Fibroblast of peridontal ligament (primary cell): ENCODE data around the gene FCRLA.
A peak's percentile ranks its signal among the peaks of the same experiment; 100 is the strongest.
"Not testable (repeated sequence)": the region's sequence is repeated elsewhere in the genome, so short reads cannot be mapped to it uniquely, and the experiment has no call there.

ENCODE experiments used
- DNase-seq: peaks from one replicate; pipeline ENCODE4 v3.0.0-alpha.2; 2010; ENCODE audit errors: extremely low read depth

Gene FCRLA

DNA sequence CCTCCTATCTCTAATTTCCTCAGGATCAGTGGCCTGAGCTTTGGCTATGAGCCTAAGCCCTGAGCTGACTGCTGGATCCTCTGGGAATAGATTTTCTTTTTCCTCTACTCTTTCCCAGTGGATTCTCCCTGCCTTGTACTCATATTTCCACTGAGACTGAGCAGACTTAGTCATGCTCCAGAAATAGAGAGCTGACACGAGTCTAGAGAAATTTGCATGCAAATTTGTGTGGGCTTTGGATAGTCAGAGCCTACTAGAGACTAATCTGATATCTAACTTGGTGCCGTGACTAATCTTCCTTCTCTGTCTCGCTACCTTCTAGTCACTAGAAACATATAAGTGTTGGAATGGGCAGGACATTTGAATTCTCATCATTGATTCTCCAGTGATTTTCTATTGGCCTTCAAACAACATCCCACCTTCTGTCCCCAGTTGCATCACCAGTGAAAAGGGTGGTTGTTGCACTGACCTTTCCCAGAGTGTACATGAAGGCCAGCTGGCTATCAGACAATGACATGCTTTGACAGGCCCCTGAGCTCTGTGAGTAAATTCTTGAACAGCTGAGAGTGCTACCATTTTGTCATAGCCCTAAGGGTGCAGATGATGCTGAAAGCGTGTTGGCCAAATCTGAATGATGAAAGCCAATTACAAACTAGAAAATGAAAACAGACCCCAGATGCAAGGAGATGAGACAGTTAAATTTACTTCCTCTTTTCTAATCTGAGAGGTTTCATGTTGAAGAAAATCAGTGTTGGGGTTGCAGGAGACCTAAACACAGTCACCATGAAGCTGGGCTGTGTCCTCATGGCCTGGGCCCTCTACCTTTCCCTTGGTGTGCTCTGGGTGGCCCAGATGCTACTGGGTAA lies at the start of gene FCRLA:
Gene FCRLA, plus strand, starts transcription at position 748 of the 866 bp plus-strand sequence. Its CDS starts 36 bp downstream, at position 784.
- peak; percentile 97 for DNase-seq

GRCh38 chr1:161658524-161658923 lies 48.5 kb upstream of the FCRLA start:
- not testable (repeated sequence) for DNase-seq

DNA sequence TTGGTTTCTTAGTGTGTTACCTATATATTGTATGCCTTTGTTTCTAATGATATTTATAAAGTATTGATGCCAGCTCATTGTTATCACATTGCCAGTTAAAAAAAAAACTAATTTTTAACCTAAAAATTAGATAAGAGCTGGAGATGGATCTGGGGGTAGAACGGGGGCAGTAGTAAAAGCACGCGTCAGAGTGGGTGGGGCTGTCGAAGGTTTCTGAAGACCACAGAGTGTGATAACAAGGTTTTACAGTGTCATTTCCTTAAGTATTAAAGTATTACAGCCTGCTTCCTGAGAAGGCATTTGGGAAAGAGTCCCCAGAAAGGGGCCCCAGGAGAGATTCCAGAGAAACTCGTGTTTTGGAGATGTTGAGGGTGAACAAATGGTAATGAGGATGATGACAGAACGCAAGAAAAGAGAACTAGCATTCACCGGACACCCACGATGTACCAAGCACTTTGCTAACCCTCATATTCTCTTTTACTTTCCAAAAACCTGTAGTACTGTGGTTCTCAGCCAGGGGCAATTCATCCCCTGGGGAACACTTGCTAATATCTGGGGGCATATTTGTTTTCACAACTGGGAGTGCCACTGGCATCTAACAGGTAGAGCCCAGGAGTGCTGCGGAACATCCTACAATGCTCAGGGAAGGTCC lies 45.2 kb upstream of the FCRLA start:
- not testable (repeated sequence) for DNase-seq

DNA sequence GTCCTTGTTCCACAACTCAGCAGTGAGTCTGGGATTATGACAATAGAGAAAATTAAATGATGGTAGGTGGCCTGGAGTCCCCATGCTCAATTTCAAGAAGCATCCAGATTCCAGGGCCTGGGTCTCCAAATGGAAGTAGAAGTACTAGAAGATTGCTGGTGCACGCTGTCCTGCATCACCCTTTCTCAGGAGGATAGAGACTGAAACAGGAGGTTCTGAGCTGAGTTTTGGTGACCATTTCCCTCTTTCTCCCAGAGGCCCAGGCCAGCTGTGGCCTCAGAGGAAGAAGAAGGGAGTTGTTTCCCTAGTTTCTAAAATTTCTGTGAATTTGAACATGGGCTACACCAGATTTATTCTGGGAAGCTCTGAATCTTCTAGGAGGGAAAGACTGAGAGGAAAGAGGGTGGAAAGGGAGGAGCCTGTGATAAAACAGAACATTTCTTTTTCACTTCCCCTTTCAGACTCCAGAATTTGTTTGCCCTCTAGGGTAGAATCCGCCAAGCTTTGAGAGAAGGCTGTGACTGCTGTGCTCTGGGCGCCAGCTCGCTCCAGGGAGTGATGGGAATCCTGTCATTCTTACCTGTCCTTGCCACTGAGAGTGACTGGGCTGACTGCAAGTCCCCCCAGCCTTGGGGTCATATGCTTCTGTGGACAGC lies 44.2 kb upstream of the FCRLA start, which contains the start of gene FCGR2B:
Gene FCGR2B, plus strand, starts transcription at position 460 of the 656 bp plus-strand sequence. Its CDS starts 99 bp downstream, at position 559.
- DNase-seq = not testable (repeated sequence)

- not testable (repeated sequence) for DNase-seq
Observed at GRCh38 chr1:161663569-161663968, 43.5 kb upstream of the FCRLA start.

DNA sequence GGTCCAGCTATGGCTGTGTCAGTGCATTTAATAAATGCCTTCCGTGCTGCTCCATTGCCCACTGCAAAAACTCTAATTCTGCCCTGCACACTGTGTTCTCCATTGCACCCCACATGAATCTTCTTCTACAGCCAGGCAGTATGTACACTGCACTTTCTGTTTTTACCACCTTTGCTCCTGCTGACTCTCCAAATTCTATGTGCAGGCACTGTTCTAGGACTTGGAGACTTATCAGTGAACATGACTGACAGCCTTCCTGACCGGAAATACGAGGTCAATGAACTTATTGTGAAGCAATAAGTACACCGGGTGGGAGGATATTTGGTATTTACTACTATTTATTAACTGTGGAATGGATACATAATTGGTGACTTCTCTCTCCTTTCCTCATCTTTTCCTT lies 42.3 kb upstream of the FCRLA start:
- not testable (repeated sequence) for DNase-seq

GRCh38 chr1:161671045-161672020 lies 35.7 kb upstream of the FCRLA start:
- DNase-seq = peak; percentile 17

GRCh38 chr1:161673437-161673836 lies 33.6 kb upstream of the FCRLA start:
- not testable (repeated sequence) for DNase-seq

GRCh38 chr1:161674447-161674846 lies 32.6 kb upstream of the FCRLA start:
- DNase-seq = not testable (repeated sequence)

DNA sequence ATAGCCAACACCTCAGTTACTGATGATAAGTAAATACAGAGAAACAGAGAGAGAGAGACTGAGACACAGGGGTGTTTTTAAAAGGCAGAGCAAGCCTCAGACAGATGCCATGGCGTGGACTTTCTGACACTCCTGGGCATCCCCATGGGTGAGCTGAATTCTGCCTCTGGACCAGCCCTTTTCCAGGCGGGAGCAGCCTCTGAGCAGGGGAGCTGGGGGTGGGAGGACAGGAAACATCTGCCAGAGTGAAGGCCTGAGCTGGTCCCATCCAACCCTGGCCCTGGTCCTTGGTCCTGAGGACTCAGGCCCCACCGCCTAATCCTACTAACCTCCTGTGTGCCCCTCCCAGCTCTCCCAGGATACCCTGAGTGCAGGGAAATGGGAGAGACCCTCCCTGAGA lies 32.1 kb upstream of the FCRLA start:
- not testable (repeated sequence) for DNase-seq

DNA sequence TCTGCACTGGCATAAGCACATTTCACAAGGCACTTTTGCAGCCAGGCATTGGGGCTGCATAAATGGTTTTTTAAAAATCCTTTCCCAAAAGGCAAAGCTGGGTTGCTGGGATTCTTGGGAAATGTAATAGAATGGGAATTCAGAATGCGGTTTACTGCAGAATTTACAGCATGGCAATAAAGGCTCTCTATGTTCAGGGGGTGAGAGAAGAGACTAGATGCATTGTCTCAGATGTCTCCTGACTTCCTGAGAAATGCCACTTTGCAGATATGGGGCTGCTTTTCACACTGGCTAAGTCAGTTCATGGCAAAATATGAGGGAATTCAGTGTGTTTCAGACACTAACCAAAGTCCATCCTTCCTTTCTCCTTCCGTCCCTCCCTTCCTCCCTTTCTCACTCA lies 30.6 kb upstream of the FCRLA start:
- DNase-seq = no peak

- DNase-seq = no peak
Observed at GRCh38 chr1:161676958-161677689, 29.9 kb upstream of the FCRLA start.

DNA sequence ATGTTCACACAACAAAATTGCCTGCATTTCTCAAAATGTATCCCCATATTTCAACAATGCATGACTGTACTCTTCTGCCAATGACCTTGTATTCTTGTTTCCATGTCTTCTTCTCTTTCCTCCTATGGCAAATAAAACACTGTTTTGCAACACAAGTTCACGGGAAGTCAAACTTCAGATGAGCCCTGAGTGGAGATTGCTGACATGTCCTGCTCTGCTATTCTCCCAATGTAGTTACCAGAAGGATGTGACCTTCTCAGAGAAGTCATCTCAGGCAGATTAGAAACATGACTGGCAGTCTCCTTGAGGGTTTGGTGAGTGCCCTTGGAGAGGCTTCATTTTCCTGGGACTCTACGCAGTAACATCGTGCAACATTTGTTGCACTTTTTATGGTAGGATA lies 28.5 kb upstream of the FCRLA start:
- no peak for DNase-seq

- DNase-seq = no peak
Observed at GRCh38 chr1:161681879-161682278, 25.1 kb upstream of the FCRLA start.

GRCh38 chr1:161688946-161689345 lies 18.1 kb upstream of the FCRLA start:
- no peak for DNase-seq

GRCh38 chr1:161691846-161692245 lies 15.2 kb upstream of the FCRLA start:
- DNase-seq = no peak

DNA sequence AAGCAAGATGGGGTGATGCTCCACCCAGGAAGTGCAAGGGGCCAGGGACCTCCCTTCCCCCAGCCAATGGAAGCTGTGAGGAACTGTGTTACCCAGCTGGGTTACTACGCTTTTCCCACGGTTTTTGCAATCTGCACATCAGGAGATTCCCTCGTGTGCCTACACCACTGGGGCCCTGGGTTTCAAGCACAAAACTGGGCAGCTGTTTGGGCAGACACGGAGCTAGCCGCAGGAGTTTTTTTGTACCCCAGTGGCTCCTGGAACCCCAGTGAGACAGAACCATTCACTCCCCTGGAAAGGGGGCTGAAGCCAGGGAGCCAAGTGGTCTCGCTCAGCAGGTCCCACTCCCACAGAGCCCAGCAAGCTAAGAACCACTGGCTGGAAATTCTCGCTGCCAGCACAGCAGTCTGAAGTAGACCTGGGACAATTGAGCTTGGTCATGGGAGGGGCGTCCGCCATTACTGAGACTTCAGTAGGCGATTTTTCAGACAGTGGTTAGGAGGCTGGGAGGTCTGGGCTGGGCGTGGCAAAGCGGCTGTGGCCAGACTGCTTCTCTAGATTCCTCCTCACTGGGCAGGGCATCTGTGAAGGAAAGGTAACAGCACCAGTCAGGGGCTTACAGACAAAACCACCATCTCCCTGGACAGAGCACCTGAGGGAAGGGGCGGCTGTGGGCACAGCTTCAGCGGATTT lies 13.9 kb upstream of the FCRLA start:
- DNase-seq = not testable (repeated sequence)

- DNase-seq = not testable (repeated sequence)
Observed at GRCh38 chr1:161698302-161698701, 8.7 kb upstream of the FCRLA start.

GRCh38 chr1:161702250-161702649 lies 4.8 kb upstream of the FCRLA start:
- DNase-seq = no peak

- DNase-seq = no peak
Observed at GRCh38 chr1:161705537-161705936, 1.5 kb upstream of the FCRLA start.
